K562 (cell line): Measurements from ENCODE around the gene BRCA1. TPM values are rescaled to one million over a fixed set of nuclear protein-coding genes. Genes with fewer than 3 reads are reported as not detected.

Experiments used
- ILF3 ChIP-seq: fragments of 450-650 bp; IDR thresholded peaks from 2 replicates; pipeline ENCODE4 v1.6.1; 2018; ENCODE audit warnings: antibody characterized with exemption, mild to moderate bottlenecking, moderate library complexity, borderline replicate concordance
- MYNN ChIP-seq, 2 experiments: sonication (generic); formaldehyde crosslinking in 1 of 2; IDR thresholded peaks; 2 replicates each; pipeline versions ENCODE4 v1.5.0 to v1.6.1; 2016 to 2020; ENCODE audit warnings: antibody characterized with exemption in 1 of 2, missing genetic modification reagents in 1 of 2
- POLR2AphosphoS5 ChIP-seq: IDR thresholded peaks from 2 replicates; pipeline ENCODE4 v1.6.1; 2011; ENCODE audit warnings: mild to moderate bottlenecking, low read depth, low read length, moderate library complexity; ENCODE audit not compliant: control insufficient read depth, insufficient read depth
- RBFOX2 ChIP-seq: fragments of 200-400 bp; formaldehyde crosslinking; IDR thresholded peaks from 2 replicates; pipeline ENCODE4 v1.6.1; 2017; ENCODE audit warnings: low read depth, mild to moderate bottlenecking, low read length, moderate library complexity
- SMAD1 ChIP-seq: fragments of 150-350 bp; IDR thresholded peaks from 2 replicates; pipeline ENCODE4 v1.6.1; 2014; ENCODE audit warnings: low read length, low read depth; ENCODE audit not compliant: partially characterized antibody
- U2AF1 ChIP-seq: fragments of 200-400 bp; formaldehyde crosslinking; optimal IDR thresholded peaks from 2 replicates; pipeline ENCODE3; 2017; ENCODE audit warnings: mild to moderate bottlenecking, low read depth, low read length, moderate library complexity
- ZNF146 ChIP-seq: IDR thresholded peaks from one replicate; pipeline ENCODE4 v1.6.1; 2018; ENCODE audit warnings: missing compliant biosample characterization; ENCODE audit not compliant: unreplicated experiment
- ZNF449 ChIP-seq: fragments of 250-450 bp; sonication (Bioruptor Pico); IDR thresholded peaks from 2 replicates; pipeline ENCODE4 v1.8.0; 2022; ENCODE audit warnings: moderate library complexity, mild to moderate bottlenecking, inconsistent platforms
- polyA plus RNA-seq, 8 experiments: library from polyadenylated mRNA; depleted of rRNA in 4 of 8; stranded (reverse) in 5 of 8; unstranded in 3 of 8; fragments of >200 nt; fragmentation: Nextera tagmentation in 2 of 8; fragmentation: Illumina TruSeq in 1 of 8; extraction: Ambion mirVana in 2 of 8; extraction: Trizol in 1 of 8; gene quantifications; 2 replicates each; pipeline versions ENCODE4 v1.2.1 to v1.2.3, GENCODE V29; 2011 to 2014; ENCODE audit warnings: inconsistent platforms in 1 of 8, missing spikeins in 1 of 8
- total RNA-seq, 7 experiments: library from RNA; depleted of rRNA in 6 of 7; stranded (reverse); fragments of >200 nt in 6 of 7; fragmentation: Illumina TruSeq in 2 of 7; extraction: Trizol in 2 of 7; gene quantifications; 2 replicates each; pipeline versions ENCODE4 v1.2.1 to v1.2.3, GENCODE V29; 2011 to 2021; ENCODE audit warnings: low replicate concordance in 1 of 7
- TF ChIP-seq, protein P1 (sequence below): sonication (generic); formaldehyde crosslinking; IDR thresholded peaks from 2 replicates; pipeline ENCODE4 v1.8.1; 2023; ENCODE audit warnings: mild to moderate bottlenecking, missing genetic modification reagents
- TF ChIP-seq, protein P2 (sequence below), 2 experiments: IDR thresholded peaks in 1 of 2; conservative IDR thresholded peaks in 1 of 2; 2 replicates each; pipeline ENCODE4 v1.6.1; 2016; ENCODE audit warnings: low read depth in 2 of 2, mild to moderate bottlenecking in 1 of 2, missing compliant biosample characterization in 1 of 2, missing genetic modification characterization in 1 of 2, moderate library complexity in 1 of 2

BRCA1 gene
- total and polyA plus RNA-seq, 9 of the 15 experiments (the other 6 are each of a cell fraction or from before 2014, with no cell fraction given): 25.9 to 95.3 (median 62.3) TPM

DNA sequence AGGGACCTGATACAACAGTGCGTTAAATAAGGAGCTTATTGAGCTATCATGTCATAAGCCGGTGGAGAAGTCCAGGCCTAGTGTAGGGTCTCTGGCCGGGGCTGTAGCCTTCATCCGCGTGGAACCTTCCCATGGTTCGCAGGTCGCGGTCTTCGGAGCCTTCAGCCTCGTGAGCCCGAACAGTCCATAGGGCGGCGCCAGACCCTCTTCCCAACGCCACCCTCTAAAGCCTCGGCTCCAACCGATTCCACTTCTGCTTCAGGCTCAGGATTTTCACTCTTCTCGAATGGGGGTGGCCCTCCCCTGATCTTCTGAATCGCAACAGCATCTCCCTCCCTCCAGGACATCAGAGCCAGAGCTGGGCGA lies 10.3 kb upstream of the BRCA1 start (continued):
- TF ChIP-seq MYNN (IDR thresholded peaks at IDR 0.05) (no peak), MYNN (CRISPR knock-in tag; IDR thresholded peaks at IDR 0.05) (no peak), RBFOX2 (peak; percentile 58; the same call in 1 of the 2 replicates), ZNF449 (CRISPR knock-in tag) (no peak), POLR2AphosphoS5 (0 out of 2 replicates have a peak, but pooled peaks have one; percentile 6), ZNF146 (CRISPR knock-in tag) (no peak), ILF3 (no peak), U2AF1 (no peak), SMAD1 (no peak)
- TF ChIP-seq, protein P1, sequence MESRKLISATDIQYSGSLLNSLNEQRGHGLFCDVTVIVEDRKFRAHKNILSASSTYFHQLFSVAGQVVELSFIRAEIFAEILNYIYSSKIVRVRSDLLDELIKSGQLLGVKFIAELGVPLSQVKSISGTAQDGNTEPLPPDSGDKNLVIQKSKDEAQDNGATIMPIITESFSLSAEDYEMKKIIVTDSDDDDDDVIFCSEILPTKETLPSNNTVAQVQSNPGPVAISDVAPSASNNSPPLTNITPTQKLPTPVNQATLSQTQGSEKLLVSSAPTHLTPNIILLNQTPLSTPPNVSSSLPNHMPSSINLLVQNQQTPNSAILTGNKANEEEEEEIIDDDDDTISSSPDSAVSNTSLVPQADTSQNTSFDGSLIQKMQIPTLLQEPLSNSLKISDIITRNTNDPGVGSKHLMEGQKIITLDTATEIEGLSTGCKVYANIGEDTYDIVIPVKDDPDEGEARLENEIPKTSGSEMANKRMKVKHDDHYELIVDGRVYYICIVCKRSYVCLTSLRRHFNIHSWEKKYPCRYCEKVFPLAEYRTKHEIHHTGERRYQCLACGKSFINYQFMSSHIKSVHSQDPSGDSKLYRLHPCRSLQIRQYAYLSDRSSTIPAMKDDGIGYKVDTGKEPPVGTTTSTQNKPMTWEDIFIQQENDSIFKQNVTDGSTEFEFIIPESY (CRISPR knock-in tag): peak; percentile 56; the same call in 1 of the 2 replicates
- TF ChIP-seq, protein P2, sequence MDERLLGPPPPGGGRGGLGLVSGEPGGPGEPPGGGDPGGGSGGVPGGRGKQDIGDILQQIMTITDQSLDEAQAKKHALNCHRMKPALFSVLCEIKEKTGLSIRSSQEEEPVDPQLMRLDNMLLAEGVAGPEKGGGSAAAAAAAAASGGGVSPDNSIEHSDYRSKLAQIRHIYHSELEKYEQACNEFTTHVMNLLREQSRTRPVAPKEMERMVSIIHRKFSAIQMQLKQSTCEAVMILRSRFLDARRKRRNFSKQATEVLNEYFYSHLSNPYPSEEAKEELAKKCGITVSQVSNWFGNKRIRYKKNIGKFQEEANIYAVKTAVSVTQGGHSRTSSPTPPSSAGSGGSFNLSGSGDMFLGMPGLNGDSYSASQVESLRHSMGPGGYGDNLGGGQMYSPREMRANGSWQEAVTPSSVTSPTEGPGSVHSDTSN (CRISPR knock-in tag; IDR thresholded peaks at IDR 0.05; ENCODE audit: low read depth): no peak
- TF ChIP-seq, protein P2 (tag; conservative IDR thresholded peaks at IDR 0.05; ENCODE audit: low read depth): no peak
